GM10248 (cell line): ENCODE data around the gene SF3A2.

ENCODE experiments used
- CTCF ChIA-PET: fragments of 300-600 bp; sonication (Branson Sonifier 250); formaldehyde crosslinking; extraction: SDS; loops from one replicate; lab custom pipeline; 2021; ENCODE audit warnings: antibody characterized with exemption; lab: Yijun Ruan, JAX
- POLR2A ChIA-PET: fragments of 350-650 bp; sonication (Branson Sonifier 250); formaldehyde crosslinking; extraction: SDS; loops from one replicate; lab custom pipeline; 2020; ENCODE audit warnings: antibody characterized with exemption; lab: Yijun Ruan, JAX
- DNase-seq: peaks from one replicate; pipeline ENCODE4 v3.0.0; 2012; ENCODE audit errors: extremely low spot score
- CTCF ChIP-seq: IDR thresholded peaks from 2 replicates; pipeline ENCODE4 v1.5.1; 2012; ENCODE audit warnings: mild to moderate bottlenecking, low read depth; ENCODE audit errors: extremely low read depth, missing control alignments, control extremely low read depth

Gene SF3A2

GRCh38 chr19:2269244-2270156 is 32.9 kb downstream of the SF3A2 start:
- CTCF ChIA-PET: no interaction called here
- POLR2A ChIA-PET: interaction anchor here (1.3 to 1.6 kb wide), 3 partner anchors 9 to 100 kb away, joined by 5 to 7 read pairs (median 5); no protein-coding TSS in a partner anchor
- peak; percentile 100 for DNase-seq
- no peak for TF ChIP-seq CTCF

GRCh38 chr19:2270157-2270422 is 33.5 kb downstream of the SF3A2 start:
- CTCF ChIA-PET: no interaction called here
- no peak for DNase-seq
- TF ChIP-seq CTCF: no peak
- POLR2A ChIA-PET: interaction anchor here (0.7 to 3.4 kb wide), 6 partner anchors 10 to 206 kb away, joined by 5 to 17 read pairs (median 6); partner anchors contain the start of gene GADD45B

- ChIA-PET POLR2A (interaction anchor here (0.7 to 3.4 kb wide), 8 partner anchors 10 to 205 kb away, joined by 3 to 17 read pairs (median 5); partner anchors contain the start of genes GADD45B and JSRP1), CTCF (interaction anchor here (1.5 to 6.2 kb wide), 4 partner anchors 9 to 116 kb away, joined by 4 to 37 read pairs (median 14); no protein-coding TSS in a partner anchor)
- TF ChIP-seq CTCF: no peak
- DNase-seq: peak; percentile 81
These were observed 34.0 kb downstream of the SF3A2 start for GRCh38 chr19:2270423-2271233.

- ChIA-PET POLR2A (interaction anchor here (0.7 to 3.4 kb wide), 6 partner anchors 9 to 205 kb away, joined by 3 to 17 read pairs (median 5); partner anchors contain the start of gene GADD45B), CTCF (interaction anchor here (1.1 to 6.2 kb wide), 6 partner anchors 10 to 117 kb away, joined by 3 to 37 read pairs (median 14); no protein-coding TSS in a partner anchor)
- DNase-seq: no peak
- no peak for TF ChIP-seq CTCF
These were observed 34.8 kb downstream of the SF3A2 start for GRCh38 chr19:2271234-2272103.

GRCh38 chr19:2273356-2274184 is 36.9 kb downstream of the SF3A2 start:
- POLR2A ChIA-PET: interaction anchor here (1.3 to 3.4 kb wide), 2 partner anchors 14 to 203 kb away, joined by 3 to 17 read pairs; partner anchors contain the start of gene GADD45B
- CTCF ChIA-PET: interaction anchor here (0.9 to 6.2 kb wide), 13 partner anchors 10 to 119 kb away, joined by 3 to 37 read pairs (median 7); partner anchors contain the start of gene PLEKHJ1
- TF ChIP-seq CTCF: peak; percentile 95
- DNase-seq: peak; percentile 90
